Uterus (tissue), 4 donors: ENCODE measurements around the gene NKX3-2. TPM values are rescaled to one million over a fixed set of nuclear protein-coding genes. Genes with fewer than 3 reads are reported as not detected.

ENCODE experiments used
- DNase-seq, 2 donors: peaks; one replicate each; pipeline ENCODE4 v3.0.0-alpha.2; 2019 to 2020
- H3K27ac ChIP-seq, 2 donors: fragments of 200-600 bp; sonication (generic); 1 replicate in 1 of 2; 2 replicates in 1 of 2; pipeline ENCODE4 v1.5.1; 2016 to 2018
- H3K27me3 ChIP-seq, 2 donors: fragments of 200-600 bp; sonication (generic); one replicate each; pipeline ENCODE4 v1.5.1; 2018 to 2019; ENCODE audit warnings: control low read depth in 1 of 2
- H3K36me3 ChIP-seq, 2 donors: fragments of 200-600 bp; sonication (generic); one replicate each; pipeline ENCODE4 v1.5.1; 2019; ENCODE audit warnings: control low read depth in 1 of 2
- H3K4me1 ChIP-seq, 2 donors: fragments of 200-600 bp; sonication (generic); one replicate each; pipeline ENCODE4 v1.5.1; 2018 to 2019; ENCODE audit warnings: control low read depth in 1 of 2
- H3K4me3 ChIP-seq, 2 donors: fragments of 200-600 bp; sonication (generic); 1 replicate in 1 of 2; 2 replicates in 1 of 2; pipeline ENCODE4 v1.5.1; 2018 to 2019; ENCODE audit warnings: mild to moderate bottlenecking in 1 of 2
- H3K9me3 ChIP-seq, 2 donors: fragments of 200-600 bp; sonication (generic); one replicate each; pipeline ENCODE4 v1.5.1; 2019; ENCODE audit warnings: control low read depth in 1 of 2
- CTCF ChIP-seq, 4 experiments: fragments of 200-600 bp in 2 of 4; fragments of 450-650 bp in 2 of 4; sonication (generic) in 2 of 4; IDR thresholded peaks; one replicate each; pipeline ENCODE4 v1.5.1; 2016 to 2019; ENCODE audit warnings: antibody characterized with exemption in 4 of 4, mild to moderate bottlenecking in 2 of 4, moderate library complexity in 1 of 4
- POLR2A ChIP-seq, 2 donors: fragments of 450-650 bp; IDR thresholded peaks; one replicate each; pipeline ENCODE4 v1.6.1; 2016; ENCODE audit warnings: antibody characterized with exemption in 2 of 2, mild to moderate bottlenecking in 1 of 2, moderate library complexity in 1 of 2
- intact Hi-C: fragments of 100-400 bp; cut with DNase I; formaldehyde crosslinking; loops from one replicate; pipeline ENCODE4 v1.15.1; 2023; ENCODE audit warnings: low total_unique reads
- total RNA-seq, 4 donors: library from RNA; depleted of rRNA in 3 of 4; stranded (reverse); fragments of >200 nt in 3 of 4; gene quantifications; one replicate each; pipeline versions ENCODE4 v1.1.0 to v1.2.4, GENCODE V29; 2014 to 2023
- donor health status: DM: yes; HTN: yes; CAD: no.

NKX3-2 gene
- total RNA-seq, 4 donors from 2014 or later, result 0.62 to 1.2 TPM; not detected in 2

GRCh38 chr4:13529128-13529919 is 15.0 kb downstream of the NKX3-2 start:
- no peak for DNase-seq
- H3K4me1 ChIP-seq, result no peaks in the 10 kb centered on the region
- peaks cover 21 to 85% of the 10 kb centered on the region in 2 donors for H3K27me3 ChIP-seq

GRCh38 chr4:13528821-13529127 is 15.5 kb downstream of the NKX3-2 start:
- Histone ChIP-seq H3K4me1 (no peaks in the 10 kb centered on the region), H3K9me3 (peaks cover 0 to 5% of the 10 kb centered on the region in 2 donors), H3K27me3 (peaks cover 26 to 88% of the 10 kb centered on the region in 2 donors), H3K27ac (no peak overlapping the region), H3K36me3 (no peaks in the 10 kb centered on the region), H3K4me3 (no peak overlapping the region)
- intact Hi-C loops, result no loop called here
- TF ChIP-seq CTCF (IDR thresholded peaks at IDR 0.05) (no peak), POLR2A (IDR thresholded peaks at IDR 0.05) (no peak)
- no peak for DNase-seq

More at GRCh38 chr4:13529128-13529919, 15.0 kb downstream of the NKX3-2 start:
- H3K9me3 ChIP-seq, result peaks cover 0 to 2% of the 10 kb centered on the region in 2 donors
- H3K4me3 ChIP-seq, result no peak overlapping the region
- H3K36me3 ChIP-seq, result no peaks in the 10 kb centered on the region
- intact Hi-C loops, result no loop called here
- TF ChIP-seq POLR2A (IDR thresholded peaks at IDR 0.05), result no peak
- TF ChIP-seq CTCF (IDR thresholded peaks at IDR 0.05), result no peak
- no peak overlapping the region for H3K27ac ChIP-seq

GRCh38 chr4:13527981-13528820 is 16.1 kb downstream of the NKX3-2 start:
- Histone ChIP-seq H3K27ac (no peak overlapping the region), H3K4me3 (no peak overlapping the region), H3K9me3 (peaks cover 0 to 5% of the 10 kb centered on the region in 2 donors), H3K4me1 (no peaks in the 10 kb centered on the region), H3K36me3 (no peaks in the 10 kb centered on the region), H3K27me3 (peaks cover 26 to 91% of the 10 kb centered on the region in 2 donors)
- TF ChIP-seq POLR2A (IDR thresholded peaks at IDR 0.05) (no peak), CTCF (IDR thresholded peaks at IDR 0.05) (no peak)
- no peak for DNase-seq
- intact Hi-C loops, result no loop called here

GRCh38 chr4:13527192-13527980 is 16.9 kb downstream of the NKX3-2 start:
- Histone ChIP-seq H3K4me1 (no peaks in the 10 kb centered on the region), H3K9me3 (peaks cover 0 to 5% of the 10 kb centered on the region in 2 donors), H3K27ac (no peak overlapping the region), H3K4me3 (no peak overlapping the region), H3K27me3 (peaks cover 26 to 96% of the 10 kb centered on the region in 2 donors), H3K36me3 (no peaks in the 10 kb centered on the region)
- DNase-seq, result no peak
- no peak for TF ChIP-seq CTCF (IDR thresholded peaks at IDR 0.05)
- intact Hi-C loops, result no loop called here
